ENCODE data around the gene SOWAHD.
A peak's percentile ranks its signal among the peaks of the same experiment; 100 is the strongest.

SOWAHD gene

DNA sequence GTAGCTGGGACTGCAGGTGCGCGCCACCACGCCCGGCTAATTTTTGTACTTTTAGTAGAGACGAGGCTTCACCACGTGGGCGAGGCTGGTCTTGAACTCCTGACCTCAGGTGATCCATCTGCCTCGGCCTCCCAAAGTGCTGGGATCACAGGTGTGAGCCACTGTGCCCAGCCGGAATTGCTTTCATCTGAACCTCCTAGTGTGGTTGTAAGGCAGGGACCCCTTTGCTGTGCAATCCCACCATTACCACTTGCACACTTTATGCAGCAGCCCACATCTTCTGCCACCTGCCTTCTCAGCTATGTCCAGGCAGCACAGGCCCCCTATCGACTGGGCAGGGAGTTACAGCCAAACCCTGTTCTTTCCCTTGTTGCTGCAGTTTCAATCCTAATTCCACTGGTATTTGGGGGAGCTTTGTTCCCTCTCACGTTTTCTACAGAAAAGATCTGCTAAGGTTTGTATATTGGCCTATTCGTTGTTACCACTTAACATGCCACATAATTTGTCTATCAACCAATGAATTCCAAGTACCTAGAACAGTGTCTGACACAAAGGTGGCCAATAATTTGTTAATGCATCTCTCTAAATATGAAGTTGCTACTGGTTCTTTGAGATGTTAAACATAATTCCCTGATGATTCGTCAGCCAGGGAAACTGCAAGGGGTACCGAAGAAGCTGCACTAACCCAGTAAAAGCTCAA lies 26.5 kb downstream of the SOWAHD start:
- no peak overlapping the region for H2BK120ac ChIP-seq (ENCODE audit: low read depth, low read length)
- no peaks in the 10 kb centered on the region for H3K27me3 ChIP-seq (ENCODE audit: insufficient read depth, low read length, poor library complexity)
- H3K9ac ChIP-seq (ENCODE audit: low read length), result no peak overlapping the region
- no CpG with 5 or more reads among the region's 14 CpGs for WGBS (ENCODE audit: extremely low coverage, insufficient coverage, low lambda C conversion rate)
- no peak overlapping the region for H2AK5ac ChIP-seq (ENCODE audit: low read length)
- H2BK15ac ChIP-seq (replicated peaks; ENCODE audit: low read depth), result no peak overlapping the region
- no peaks in the 10 kb centered on the region for H3K79me1 ChIP-seq (ENCODE audit: low read length)
- H3K18ac ChIP-seq (ENCODE audit: low read length), result no peak overlapping the region
- H3K79me2 ChIP-seq (ENCODE audit: control insufficient read depth, insufficient read depth, low read length), result peaks cover 29% of the 10 kb centered on the region
- no peak overlapping the region for H3K4ac ChIP-seq (ENCODE audit: low read depth, low read length)
- H3K23ac ChIP-seq (ENCODE audit: low read length), result no peak overlapping the region
- peaks cover 6% of the 10 kb centered on the region for H3K36me3 ChIP-seq (ENCODE audit: control insufficient read depth, insufficient read depth, low read length)
- no peaks in the 10 kb centered on the region for H3K4me1 ChIP-seq (ENCODE audit: control insufficient read depth, low read depth, low read length)
- H4K8ac ChIP-seq (ENCODE audit: low read depth, low read length), result no peak overlapping the region
- no peak overlapping the region for H3K56ac ChIP-seq (ENCODE audit: low read length)
- no peak overlapping the region for H2BK5ac ChIP-seq (ENCODE audit: low read length)
- H3K27ac ChIP-seq (ENCODE audit: low read depth, low read length), result no peak overlapping the region
- no peak overlapping the region for H4K5ac ChIP-seq (ENCODE audit: low read length)
- H3K4me3 ChIP-seq (ENCODE audit: low read length), result no peak overlapping the region
- no peak overlapping the region for H3K4me2 ChIP-seq (ENCODE audit: low read length)
- DNase-seq, result peak; percentile 32

DNA sequence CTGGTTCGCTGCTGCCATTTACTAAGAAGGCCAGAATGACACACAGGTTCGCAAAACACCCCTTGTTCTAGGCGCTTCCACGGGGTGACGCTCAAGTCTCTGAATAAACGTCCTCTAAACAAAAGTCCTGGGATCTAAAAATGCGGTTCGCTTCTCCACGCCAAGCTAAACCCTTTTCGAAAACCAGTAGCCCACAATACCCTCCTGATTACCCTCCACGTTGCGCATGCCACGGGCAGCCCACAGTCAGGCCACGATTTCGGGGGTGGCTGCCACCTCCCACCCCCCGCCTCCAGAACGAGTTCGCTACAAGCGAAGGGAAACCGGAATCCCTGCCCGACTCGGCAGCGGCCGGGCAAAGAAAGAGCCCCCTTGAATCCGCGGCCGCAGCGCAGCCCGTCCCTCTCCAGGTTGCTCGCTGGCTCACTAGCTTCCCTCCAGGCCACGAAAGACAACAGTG lies 32.6 kb downstream of the SOWAHD start:
- Histone ChIP-seq H3K4ac (ENCODE audit: low read depth, low read length) (peak overlapping the region; percentile 94), H3K79me1 (ENCODE audit: low read length) (no peaks in the 10 kb centered on the region), H3K9ac (ENCODE audit: low read length) (peak overlapping the region; percentile 87), H3K56ac (ENCODE audit: low read length) (peak overlapping the region; percentile 71), H3K18ac (ENCODE audit: low read length) (peak overlapping the region; percentile 99), H3K4me2 (ENCODE audit: low read length) (no peak overlapping the region), H4K5ac (ENCODE audit: low read length) (no peak overlapping the region), H2BK5ac (ENCODE audit: low read length) (no peak overlapping the region), H3K27me3 (ENCODE audit: insufficient read depth, low read length, poor library complexity) (no peaks in the 10 kb centered on the region), H2BK120ac (ENCODE audit: low read depth, low read length) (no peak overlapping the region), H2AK5ac (ENCODE audit: low read length) (no peak overlapping the region), H3K4me1 (ENCODE audit: control insufficient read depth, low read depth, low read length) (no peaks in the 10 kb centered on the region), H4K8ac (ENCODE audit: low read depth, low read length) (no peak overlapping the region), H3K23ac (ENCODE audit: low read length) (peak overlapping the region; percentile 72), H3K79me2 (ENCODE audit: control insufficient read depth, insufficient read depth, low read length) (peaks cover 42% of the 10 kb centered on the region), H3K4me3 (ENCODE audit: low read length) (peak overlapping the region; percentile 84), H2BK15ac (replicated peaks; ENCODE audit: low read depth) (no peak overlapping the region), H3K36me3 (ENCODE audit: control insufficient read depth, insufficient read depth, low read length) (peaks cover 2% of the 10 kb centered on the region), H3K27ac (ENCODE audit: low read depth, low read length) (peak overlapping the region; percentile 76)
- WGBS (ENCODE audit: extremely low coverage, insufficient coverage, low lambda C conversion rate), result no CpG with 5 or more reads among the region's 31 CpGs
- peak; percentile 37 for DNase-seq

DNA sequence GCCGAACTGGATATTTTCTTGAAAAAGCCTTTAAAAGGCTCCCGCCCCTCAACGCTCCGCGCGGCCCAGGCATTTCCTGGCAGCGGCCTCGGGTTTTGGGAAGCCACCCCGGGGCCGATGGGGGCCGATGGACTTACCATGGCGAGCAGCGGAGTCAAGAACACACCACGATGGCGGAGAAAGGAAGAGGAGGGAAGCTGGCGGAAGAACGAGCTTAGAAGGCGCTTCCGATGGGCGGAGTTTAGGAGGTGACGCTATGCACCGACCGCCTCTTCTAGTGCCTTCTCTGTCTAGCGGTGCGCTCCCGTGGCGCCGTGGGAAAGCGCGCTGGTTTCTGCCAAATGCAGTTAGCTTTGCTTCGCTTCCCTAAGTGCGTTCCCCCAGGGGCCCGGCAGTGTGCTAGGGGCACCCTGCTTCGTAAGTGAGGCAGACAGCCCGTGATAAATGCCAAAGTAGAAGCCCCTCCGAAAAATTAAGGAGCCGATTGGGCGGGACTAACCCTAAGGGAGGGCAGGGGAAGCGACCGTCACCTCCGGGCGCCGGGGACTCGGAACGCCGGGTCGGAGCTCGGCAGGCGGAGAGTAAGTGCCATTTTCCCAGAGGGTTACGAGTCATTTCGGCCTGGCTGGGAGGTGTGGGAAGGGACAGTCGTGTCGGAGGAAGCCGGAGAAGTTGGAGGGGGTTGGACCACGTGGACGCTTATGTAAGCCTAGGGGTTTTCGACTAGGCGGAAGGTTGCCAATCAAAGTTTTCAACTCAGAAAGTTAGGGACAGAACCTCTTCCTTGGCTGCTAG lies 33.2 kb downstream of the SOWAHD start, which contains the start of gene RPL39:
TSS of gene RPL39 (minus strand) at position 194 of the 795 bp plus-strand sequence. CDS start at position 140, 54 bp downstream.
- WGBS (ENCODE audit: extremely low coverage, insufficient coverage, low lambda C conversion rate), result no CpG with 5 or more reads among the region's 58 CpGs
- DNase-seq, result peak; percentile 94
- no peak within 1 kb of the TSS for H2BK120ac ChIP-seq (ENCODE audit: low read depth, low read length)
- H3K4ac ChIP-seq (ENCODE audit: low read depth, low read length), result peak within 1 kb of the TSS; percentile 94
- H3K79me2 ChIP-seq (ENCODE audit: control insufficient read depth, insufficient read depth, low read length), result peaks cover 42% of the 10 kb centered on the region
- H4K5ac ChIP-seq (ENCODE audit: low read length), result no peak within 1 kb of the TSS
- no peak within 1 kb of the TSS for H2BK15ac ChIP-seq (replicated peaks; ENCODE audit: low read depth)
- peak within 1 kb of the TSS; percentile 71 for H3K56ac ChIP-seq (ENCODE audit: low read length)
- peak within 1 kb of the TSS; percentile 99 for H3K18ac ChIP-seq (ENCODE audit: low read length)
- H3K27ac ChIP-seq (ENCODE audit: low read depth, low read length), result peak within 1 kb of the TSS; percentile 97
- H3K23ac ChIP-seq (ENCODE audit: low read length), result peak within 1 kb of the TSS; percentile 72
- H3K4me2 ChIP-seq (ENCODE audit: low read length), result peak within 1 kb of the TSS; percentile 50
- no peak within 1 kb of the TSS for H2AK5ac ChIP-seq (ENCODE audit: low read length)
- H3K27me3 ChIP-seq (ENCODE audit: insufficient read depth, low read length, poor library complexity), result no peaks in the 10 kb centered on the region
- peaks cover 2% of the 10 kb centered on the region for H3K36me3 ChIP-seq (ENCODE audit: control insufficient read depth, insufficient read depth, low read length)
- H3K9ac ChIP-seq (ENCODE audit: low read length), result peak within 1 kb of the TSS; percentile 87
- H3K4me3 ChIP-seq (ENCODE audit: low read length), result peak within 1 kb of the TSS; percentile 84
- no peaks in the 10 kb centered on the region for H3K79me1 ChIP-seq (ENCODE audit: low read length)
- H3K4me1 ChIP-seq (ENCODE audit: control insufficient read depth, low read depth, low read length), result no peaks in the 10 kb centered on the region
- H2BK5ac ChIP-seq (ENCODE audit: low read length), result no peak within 1 kb of the TSS
- peak within 1 kb of the TSS; percentile 65 for H4K8ac ChIP-seq (ENCODE audit: low read depth, low read length)

DNA sequence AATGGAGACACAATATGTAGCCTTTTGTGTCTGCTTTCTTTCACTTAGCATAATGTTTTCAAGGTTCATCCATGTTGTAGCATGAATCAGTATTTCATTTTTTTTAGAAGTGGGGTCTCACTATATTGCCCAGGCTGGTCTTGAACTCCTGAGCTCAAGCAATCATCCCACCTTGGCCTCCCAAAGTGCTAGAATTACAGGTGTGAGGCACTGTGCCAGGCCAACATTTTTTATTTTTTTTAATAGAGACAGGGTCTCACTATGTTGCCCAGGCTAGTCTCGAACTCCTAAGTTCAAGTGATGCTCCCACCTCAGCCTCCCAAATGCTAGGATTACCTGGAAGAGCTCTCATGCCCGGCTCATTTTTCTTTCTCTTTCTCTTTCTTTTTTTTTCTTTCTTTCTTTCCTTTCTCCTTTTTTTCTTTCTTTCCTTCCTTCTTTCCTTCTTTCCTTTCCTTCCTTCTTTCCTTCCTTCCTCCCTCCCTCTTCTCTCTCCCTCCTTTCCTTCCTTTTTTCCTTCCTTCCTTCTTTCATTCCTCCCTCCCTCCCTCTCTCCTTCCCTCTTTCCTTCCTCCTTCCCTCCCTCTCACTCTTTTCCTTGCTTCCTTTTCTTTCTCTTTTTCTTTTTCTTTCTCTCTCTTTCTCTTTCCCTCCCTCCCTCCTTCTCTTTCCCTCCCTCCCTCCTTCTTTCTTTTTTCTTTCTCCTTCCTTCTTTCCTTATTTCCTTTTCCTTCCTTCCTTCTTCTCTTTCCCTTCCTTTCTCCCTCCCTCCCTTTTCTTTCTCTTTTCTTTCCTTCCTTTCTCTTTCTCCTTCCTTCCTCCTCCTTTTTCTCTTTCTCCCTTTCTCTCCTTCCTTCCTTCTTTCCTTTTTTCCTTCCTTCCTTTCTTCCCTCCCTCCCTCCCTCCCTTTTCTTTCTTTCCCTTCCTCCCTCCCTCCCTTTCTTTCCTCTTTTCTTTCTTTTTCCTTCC lies 43.1 kb downstream of the SOWAHD start:
- no peak for DNase-seq
- Histone ChIP-seq H2AK5ac (ENCODE audit: low read length) (no peak overlapping the region), H3K4ac (ENCODE audit: low read depth, low read length) (no peak overlapping the region), H3K4me2 (ENCODE audit: low read length) (no peak overlapping the region), H3K79me1 (ENCODE audit: low read length) (no peaks in the 10 kb centered on the region), H3K36me3 (ENCODE audit: control insufficient read depth, insufficient read depth, low read length) (no peaks in the 10 kb centered on the region), H4K5ac (ENCODE audit: low read length) (no peak overlapping the region), H4K8ac (ENCODE audit: low read depth, low read length) (no peak overlapping the region), H2BK120ac (ENCODE audit: low read depth, low read length) (no peak overlapping the region), H3K27me3 (ENCODE audit: insufficient read depth, low read length, poor library complexity) (no peaks in the 10 kb centered on the region), H3K4me3 (ENCODE audit: low read length) (no peak overlapping the region), H3K18ac (ENCODE audit: low read length) (no peak overlapping the region), H3K56ac (ENCODE audit: low read length) (no peak overlapping the region), H3K23ac (ENCODE audit: low read length) (no peak overlapping the region), H3K79me2 (ENCODE audit: control insufficient read depth, insufficient read depth, low read length) (no peaks in the 10 kb centered on the region), H2BK15ac (replicated peaks; ENCODE audit: low read depth) (no peak overlapping the region), H3K9ac (ENCODE audit: low read length) (no peak overlapping the region), H3K27ac (ENCODE audit: low read depth, low read length) (no peak overlapping the region), H3K4me1 (ENCODE audit: control insufficient read depth, low read depth, low read length) (no peaks in the 10 kb centered on the region), H2BK5ac (ENCODE audit: low read length) (no peak overlapping the region)
- no CpG with 5 or more reads among the region's 2 CpGs for WGBS (ENCODE audit: extremely low coverage, insufficient coverage, low lambda C conversion rate)

DNA sequence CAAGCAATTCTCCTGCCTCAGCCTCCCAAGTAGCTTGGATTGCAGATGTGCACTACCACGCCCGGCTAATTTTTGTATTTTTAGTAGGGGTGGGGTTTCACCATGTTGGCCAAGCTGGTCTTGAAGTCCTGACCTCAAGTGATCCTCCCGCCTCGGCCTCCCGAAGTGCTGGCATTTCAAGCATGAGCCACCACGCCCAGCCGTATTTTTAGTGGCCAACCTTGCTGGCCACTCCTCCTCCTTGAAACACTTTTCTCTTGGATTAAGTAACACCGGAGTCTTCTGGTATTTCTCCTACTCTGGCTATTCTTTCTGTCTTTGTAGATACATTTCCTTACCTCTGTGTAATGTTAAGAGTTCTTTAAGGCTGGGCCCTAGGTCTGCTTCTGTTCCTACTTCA lies 44.2 kb downstream of the SOWAHD start:
- H3K27ac ChIP-seq (ENCODE audit: low read depth, low read length), result no peak overlapping the region
- no peak overlapping the region for H3K4ac ChIP-seq (ENCODE audit: low read depth, low read length)
- no peaks in the 10 kb centered on the region for H3K36me3 ChIP-seq (ENCODE audit: control insufficient read depth, insufficient read depth, low read length)
- no peak overlapping the region for H3K4me3 ChIP-seq (ENCODE audit: low read length)
- H3K9ac ChIP-seq (ENCODE audit: low read length), result no peak overlapping the region
- H2BK120ac ChIP-seq (ENCODE audit: low read depth, low read length), result no peak overlapping the region
- no peaks in the 10 kb centered on the region for H3K79me2 ChIP-seq (ENCODE audit: control insufficient read depth, insufficient read depth, low read length)
- no peak overlapping the region for H3K23ac ChIP-seq (ENCODE audit: low read length)
- no peak overlapping the region for H2BK5ac ChIP-seq (ENCODE audit: low read length)
- no peak overlapping the region for H2BK15ac ChIP-seq (replicated peaks; ENCODE audit: low read depth)
- no peak overlapping the region for H3K56ac ChIP-seq (ENCODE audit: low read length)
- WGBS (ENCODE audit: extremely low coverage, insufficient coverage, low lambda C conversion rate), result no CpG with 5 or more reads among the region's 8 CpGs
- no peak overlapping the region for H4K5ac ChIP-seq (ENCODE audit: low read length)
- no peaks in the 10 kb centered on the region for H3K79me1 ChIP-seq (ENCODE audit: low read length)
- no peak overlapping the region for H2AK5ac ChIP-seq (ENCODE audit: low read length)
- DNase-seq, result no peak
- H3K4me1 ChIP-seq (ENCODE audit: control insufficient read depth, low read depth, low read length), result no peaks in the 10 kb centered on the region
- H3K4me2 ChIP-seq (ENCODE audit: low read length), result no peak overlapping the region
- H3K27me3 ChIP-seq (ENCODE audit: insufficient read depth, low read length, poor library complexity), result no peaks in the 10 kb centered on the region
- no peak overlapping the region for H3K18ac ChIP-seq (ENCODE audit: low read length)
- H4K8ac ChIP-seq (ENCODE audit: low read depth, low read length), result no peak overlapping the region

Measured in mesendoderm (in vitro differentiated cells).